ENCODE results near the gene TFPI.

TFPI gene

DNA sequence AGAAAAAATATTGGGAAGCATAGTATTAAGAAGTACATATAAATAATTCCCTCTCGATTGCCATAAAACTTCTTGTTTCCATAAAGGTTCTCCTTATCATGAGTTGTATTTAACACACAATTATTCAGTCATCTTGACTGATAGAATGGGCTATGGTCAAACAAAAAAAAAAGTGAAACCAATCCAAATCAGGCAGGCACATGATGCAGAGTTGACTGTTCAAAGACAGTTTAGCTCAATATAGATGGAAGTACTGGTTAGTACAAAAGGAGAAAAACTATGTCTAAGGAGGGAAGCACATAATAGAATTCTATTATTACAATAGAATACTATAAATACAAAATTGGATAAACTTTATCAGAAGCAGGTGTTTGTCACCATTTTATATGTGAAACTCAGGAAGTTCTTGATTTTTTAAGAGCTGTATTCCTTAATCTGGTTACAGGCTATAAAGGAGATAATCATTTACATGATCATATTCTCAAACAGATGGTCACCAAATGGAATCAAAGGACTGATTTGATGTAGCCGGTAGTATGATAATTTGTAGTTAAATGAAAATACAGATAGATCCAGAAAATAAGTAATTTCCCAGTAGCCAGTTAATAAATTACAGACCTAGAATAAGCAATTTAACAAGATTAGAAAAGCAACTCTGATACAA is 88.0 kb downstream of the TFPI start:
- DNase-seq (ENCODE audit: low read depth in 2 of 2), result no peak

DNA sequence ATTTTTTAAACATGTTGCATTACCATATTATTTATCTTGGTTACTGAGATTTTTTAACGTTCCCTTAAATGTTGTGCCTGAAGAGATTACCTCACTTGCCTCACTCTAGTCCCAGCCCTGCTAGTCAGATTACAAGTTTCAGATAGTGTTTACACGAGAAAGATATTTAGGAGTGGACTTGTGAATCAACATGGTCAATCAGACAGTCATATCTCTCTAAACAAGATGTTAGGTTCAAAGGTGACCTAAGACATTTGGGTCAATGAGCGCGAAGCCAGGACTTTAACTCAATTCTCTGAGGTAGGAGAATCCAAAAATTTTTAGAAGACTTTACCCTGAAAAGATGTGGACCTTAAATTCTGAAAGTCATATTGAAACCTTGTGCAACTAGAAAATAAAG is 91.4 kb downstream of the TFPI start:
- no peak for DNase-seq (ENCODE audit: low read depth in 2 of 2)

DNA sequence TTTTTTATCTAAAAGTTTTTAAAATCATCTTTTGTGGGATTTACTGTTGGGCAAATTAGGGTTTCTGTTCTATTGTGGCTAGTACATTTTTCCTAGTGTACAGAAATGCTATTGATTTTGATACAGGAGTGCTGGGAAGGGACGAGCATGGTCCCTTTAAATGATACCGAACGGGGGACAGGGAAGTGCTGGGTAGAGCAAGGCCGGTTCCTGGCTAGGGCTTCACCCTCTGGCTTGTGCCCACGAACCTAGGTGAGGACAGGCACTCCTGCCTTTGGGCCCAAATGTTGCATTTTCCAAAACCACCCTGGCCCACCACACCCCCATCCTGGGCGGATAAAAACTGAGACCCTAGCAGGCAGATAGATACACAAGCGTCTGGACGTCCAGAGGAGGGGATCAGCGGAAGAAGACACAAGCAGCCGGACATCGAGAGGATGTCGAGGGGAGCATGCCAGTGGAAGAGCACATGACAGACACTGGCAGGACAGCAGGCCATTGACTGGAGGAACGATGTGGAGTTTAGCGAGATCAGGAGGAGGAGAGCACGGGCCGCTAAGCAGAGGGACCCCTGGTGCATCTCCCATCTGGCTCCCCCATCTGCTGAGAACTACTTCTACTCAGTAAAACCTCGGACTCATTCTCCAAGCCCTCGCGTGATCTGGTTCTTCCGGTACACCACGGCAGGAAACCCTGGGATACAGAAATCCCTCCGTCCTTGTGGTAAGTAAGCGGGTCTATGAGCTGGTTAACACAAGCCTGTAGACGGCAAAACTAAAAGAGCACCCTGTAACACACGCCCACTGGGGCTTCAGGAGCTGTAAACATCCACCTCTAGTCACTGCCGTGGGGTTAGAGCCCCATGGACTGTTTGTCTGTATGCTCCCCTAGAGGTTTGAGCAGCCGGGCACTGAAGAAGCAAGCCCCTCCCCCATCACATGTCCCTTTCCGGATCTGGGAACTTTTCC is 92.7 kb downstream of the TFPI start:
- DNase-seq (ENCODE audit: low read depth in 2 of 2), result no peak

DNA sequence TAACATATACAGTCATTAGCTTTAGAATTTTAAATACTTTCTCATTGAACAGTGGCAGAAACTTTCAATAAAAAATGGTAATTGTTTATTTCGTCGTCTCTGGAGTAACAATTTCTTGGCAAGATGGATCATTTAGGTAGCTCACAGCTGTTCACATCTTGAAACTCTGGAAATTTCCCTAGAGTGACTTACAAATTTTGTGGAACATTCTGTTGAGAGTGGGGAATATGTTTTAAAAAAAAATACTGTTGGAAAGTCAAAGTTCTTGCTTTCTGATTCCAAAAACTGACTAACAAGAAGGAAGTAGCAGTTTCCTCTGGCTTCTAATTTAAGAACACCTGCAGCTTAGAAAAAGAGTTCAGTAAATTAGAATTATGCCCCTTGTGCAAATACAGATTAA is 95.0 kb downstream of the TFPI start:
- no peak for DNase-seq (ENCODE audit: low read depth in 2 of 2)

DNA sequence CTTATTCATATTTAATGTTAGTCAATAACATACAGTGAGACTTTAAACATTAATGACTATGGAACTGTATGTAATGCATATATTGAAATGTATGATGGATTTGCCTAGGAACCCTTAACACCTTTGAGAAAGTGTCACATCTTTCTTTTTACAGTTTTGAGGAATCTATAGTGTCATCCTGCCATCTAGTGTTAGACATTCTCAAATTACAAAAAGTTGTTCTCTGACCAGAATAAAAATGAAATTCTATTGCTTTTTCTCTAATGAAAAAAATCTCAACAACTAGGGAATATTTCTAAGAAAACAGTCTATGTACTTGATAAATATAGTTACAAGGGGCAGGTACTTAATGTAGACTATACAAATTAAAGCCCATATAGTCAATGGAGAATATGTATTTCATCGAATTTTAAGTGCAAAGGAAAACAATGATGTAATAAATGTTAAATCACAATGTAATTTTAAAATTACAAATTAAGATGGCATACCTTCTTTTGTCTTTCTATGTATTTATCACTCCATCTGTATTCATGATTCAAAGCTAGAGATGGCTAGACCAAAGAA is 101.1 kb downstream of the TFPI start:
- DNase-seq (ENCODE audit: low read depth in 2 of 2), result no peak

DNA sequence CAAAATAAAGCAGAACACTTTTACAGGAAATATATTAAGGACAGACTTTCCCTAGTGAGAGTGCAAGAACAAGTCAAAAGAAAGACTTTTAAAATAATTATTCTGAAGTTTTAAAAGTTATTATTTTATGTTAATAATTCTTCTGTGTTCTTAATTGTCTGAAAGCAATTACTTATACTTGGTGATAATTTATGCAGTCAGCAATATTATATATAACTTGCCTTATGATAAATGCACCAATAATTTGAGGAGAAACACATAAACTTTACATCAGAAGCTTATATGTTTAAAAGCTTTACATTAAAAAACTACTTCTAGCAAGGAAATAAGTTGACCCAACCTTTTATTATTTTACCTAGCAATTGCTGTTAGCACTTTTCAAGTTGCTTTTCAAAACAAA is 102.7 kb downstream of the TFPI start:
- no peak for DNase-seq (ENCODE audit: low read depth in 2 of 2)

DNA sequence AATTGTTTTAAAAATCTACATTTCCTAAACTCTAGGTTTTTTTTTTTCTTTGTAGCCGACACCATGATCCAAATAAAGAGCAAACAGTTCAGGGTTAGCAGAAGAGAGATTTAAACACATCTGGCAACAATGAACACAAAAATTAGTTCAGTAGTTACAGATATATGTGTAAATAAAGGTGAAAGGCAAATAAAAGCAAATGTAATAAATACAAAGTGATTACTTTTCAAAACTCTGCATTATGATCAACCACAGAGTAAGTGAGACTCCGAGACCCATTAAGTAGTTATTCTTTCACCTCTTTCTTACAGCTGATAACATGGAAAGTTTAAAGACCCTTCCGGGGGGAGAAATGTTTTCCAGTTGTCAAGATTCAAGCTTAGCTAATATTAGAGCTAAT is 106.9 kb downstream of the TFPI start:
- no peak for DNase-seq (ENCODE audit: low read depth in 2 of 2)

DNA sequence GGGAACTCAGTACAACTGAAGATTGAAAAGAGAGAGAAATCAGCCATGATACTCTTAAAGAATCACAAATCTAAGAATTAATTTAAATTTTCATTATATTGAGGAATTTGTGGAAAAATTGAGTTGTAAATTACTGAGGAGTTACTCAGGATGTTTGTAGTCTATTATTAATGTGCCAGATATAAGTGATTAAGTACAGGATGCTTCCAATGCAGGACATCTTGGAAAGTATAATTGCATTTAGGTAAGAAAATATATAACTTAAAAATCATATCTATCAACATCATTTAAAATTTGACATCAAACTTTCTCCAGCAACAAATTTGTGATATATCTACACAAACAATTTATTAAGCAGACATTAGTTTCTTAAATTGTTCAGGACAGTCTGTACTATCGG is 107.5 kb downstream of the TFPI start:
- no peak for DNase-seq (ENCODE audit: low read depth in 2 of 2)

DNA sequence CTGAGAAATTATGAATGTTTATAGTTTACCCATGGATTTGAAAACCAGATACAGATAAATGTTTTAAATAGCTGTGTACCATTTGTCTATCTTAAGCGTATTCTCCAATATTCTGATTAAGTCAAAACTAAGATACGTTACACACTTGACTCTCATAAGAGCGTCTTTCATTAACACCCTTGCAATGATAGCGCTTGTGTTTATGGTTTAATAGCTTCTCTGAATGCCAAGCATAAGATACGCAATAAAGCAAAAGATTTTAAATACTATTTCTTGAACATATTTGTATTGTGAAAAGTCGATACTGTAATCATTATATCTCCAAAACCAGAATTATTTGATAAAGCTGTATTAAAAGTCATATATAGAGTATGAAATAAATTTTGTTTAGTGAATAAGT is 109.2 kb downstream of the TFPI start:
- no peak for DNase-seq (ENCODE audit: low read depth in 2 of 2)

DNA sequence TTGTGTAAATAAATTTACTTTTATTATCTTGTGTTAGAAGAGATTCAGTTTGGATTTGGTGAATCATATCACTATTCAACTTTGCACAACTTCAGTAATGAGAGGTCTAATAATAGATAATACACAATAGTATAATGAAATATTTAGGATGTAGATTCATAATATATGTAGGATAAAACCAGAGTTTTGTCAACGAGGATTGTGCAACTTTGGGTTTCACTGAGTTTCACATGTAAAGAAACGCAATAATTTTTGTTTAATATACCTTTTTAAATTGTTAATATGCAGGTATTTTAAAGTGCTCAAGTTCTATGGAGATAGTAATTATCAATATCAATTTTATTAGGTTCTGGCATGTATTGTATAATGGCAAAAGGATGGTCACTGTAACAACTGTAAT is 111.5 kb downstream of the TFPI start:
- no peak for DNase-seq (ENCODE audit: low read depth in 2 of 2)

DNA sequence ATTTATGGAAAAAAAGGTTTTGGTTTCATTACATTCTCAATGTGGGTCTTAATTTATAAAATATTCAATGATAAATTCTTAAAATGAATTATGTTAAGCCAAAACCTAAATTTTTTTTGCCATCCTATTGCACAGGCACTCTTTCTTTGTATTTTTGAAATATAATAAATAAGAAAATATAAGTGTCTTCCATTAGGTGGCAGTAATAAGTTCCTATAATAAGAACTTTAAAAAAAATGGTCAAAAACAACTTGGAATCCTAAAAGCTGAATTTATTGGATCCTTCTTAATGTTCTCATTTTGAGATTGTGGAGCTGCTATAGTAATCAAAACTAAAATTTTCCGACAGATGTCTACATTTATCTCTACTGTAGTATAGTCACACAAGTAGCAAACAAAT is 111.9 kb downstream of the TFPI start:
- DNase-seq (ENCODE audit: low read depth in 2 of 2), result no peak

DNA sequence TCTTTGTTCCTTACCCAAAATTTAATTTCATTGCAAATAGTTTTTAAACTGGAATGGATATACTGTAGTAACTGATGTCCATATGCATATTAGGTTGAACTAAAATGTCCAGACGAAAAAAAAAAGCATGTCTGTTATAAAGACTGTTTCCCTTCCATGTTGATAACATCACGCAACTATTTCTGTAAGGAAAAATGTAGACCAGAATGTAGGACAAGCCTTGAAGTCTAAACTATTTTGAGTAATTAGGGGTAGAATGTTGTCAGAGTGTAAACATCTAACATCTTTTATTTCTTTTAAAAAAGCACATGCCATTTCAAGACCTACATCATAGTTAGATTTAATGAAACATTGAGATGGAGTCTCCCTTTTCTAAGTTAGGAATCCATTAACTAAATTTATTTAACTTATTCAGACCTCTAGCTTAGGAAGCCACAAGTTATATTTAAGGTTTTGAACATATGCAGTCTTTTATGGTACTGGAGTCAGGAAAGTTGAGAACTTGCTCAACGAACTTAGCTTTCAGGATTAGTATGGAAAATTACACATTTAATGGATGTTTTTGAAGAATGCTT is 114.0 kb downstream of the TFPI start:
- no peak for DNase-seq (ENCODE audit: low read depth in 2 of 2)

DNA sequence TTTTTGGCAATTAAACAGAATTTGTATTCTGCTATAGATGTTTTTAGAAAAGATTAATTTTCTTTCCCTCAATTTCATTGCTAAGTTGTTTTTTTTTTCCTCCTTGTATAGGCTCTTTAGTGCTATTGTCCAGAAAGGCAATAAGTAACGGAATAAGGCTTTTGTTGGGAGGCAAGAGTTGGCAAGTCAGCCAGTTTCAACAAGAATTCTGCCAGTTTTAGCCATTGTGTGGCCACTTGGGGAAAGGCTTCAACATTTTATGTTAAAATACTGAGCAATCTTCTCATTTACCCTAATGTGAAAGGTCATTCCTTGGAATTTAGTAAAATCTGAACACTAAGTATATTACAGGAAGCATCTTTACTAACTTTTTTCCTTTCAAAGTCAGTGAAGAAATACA is 115.8 kb downstream of the TFPI start:
- DNase-seq (ENCODE audit: low read depth in 2 of 2), result no peak

DNA sequence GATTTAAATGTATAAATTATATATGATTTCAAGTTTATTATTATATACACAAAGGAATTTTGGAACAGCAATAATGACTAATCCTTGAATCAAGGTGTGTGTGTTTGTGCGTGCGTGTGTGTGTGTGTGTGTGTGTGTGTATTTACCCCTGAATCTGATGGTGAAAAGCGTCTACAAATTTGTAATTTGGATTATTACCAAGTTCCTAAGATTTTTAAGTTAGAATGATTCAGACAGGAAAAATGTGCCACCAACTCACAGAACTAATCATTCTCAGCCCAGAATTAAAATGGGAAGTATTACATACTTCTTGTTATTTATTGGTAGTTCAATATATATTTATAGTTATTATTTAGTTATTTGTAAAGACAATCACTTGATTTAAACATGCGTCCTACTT is 118.5 kb downstream of the TFPI start:
- no peak for DNase-seq (ENCODE audit: low read depth in 2 of 2)

DNA sequence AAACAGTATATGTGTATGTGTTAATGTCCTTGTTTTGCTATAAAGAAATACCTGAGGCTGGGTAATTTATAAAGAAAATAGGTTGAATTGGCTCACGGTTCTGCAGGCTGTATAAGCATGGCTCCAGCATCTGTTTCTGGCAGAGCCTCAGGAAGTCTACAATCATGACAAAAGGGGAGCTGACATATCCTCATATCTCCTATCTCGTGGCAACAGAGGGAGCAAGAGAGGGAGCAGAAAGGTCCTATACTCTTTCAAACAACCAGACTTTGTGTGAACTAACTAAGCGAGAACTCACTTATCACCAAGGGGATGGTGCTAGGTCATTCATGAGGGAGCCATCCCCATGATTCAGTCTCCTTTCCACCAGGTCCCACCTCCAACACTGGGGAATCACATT is 119.2 kb downstream of the TFPI start:
- DNase-seq (ENCODE audit: low read depth in 2 of 2), result no peak

DNA sequence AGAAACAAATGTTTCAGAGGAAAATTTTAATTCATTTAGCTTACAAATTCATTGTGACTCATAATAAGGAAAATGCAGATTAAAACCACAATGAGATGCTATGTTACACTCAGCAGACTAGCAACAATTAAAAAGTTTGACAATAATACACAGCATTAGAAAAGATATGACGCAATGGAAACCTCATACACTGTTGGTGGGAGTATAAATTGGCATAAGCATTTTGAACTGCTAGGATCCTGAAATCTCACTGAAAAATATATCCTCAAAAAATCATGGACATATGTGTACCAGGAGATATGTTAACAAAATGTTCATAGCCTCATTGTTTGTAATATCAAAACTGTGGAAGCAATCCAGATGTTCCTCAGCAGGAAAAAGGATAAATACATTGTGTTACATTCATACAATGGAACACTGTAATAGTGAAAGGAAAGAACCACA is 119.9 kb downstream of the TFPI start:
- no peak for DNase-seq (ENCODE audit: low read depth in 2 of 2)

DNA sequence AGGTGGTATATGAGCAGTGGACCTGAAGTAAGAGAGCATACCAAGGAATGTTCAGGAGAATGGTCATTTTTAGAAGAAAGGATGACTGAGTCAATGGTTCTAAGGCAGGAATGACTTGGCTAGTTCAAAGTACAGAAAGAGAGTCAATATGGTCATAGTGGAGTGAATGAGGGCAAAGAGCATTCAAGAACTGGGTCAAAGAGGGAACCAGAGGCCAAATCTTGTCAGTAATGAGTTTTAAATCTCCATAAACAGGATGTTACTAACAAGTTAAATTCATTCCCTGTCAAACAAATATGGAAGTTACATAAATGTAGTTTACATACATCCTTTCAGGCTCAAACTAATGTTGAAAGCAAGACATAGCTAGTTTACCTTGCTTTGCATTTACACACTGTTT is 122.3 kb downstream of the TFPI start:
- DNase-seq (ENCODE audit: low read depth in 2 of 2), result no peak

DNA sequence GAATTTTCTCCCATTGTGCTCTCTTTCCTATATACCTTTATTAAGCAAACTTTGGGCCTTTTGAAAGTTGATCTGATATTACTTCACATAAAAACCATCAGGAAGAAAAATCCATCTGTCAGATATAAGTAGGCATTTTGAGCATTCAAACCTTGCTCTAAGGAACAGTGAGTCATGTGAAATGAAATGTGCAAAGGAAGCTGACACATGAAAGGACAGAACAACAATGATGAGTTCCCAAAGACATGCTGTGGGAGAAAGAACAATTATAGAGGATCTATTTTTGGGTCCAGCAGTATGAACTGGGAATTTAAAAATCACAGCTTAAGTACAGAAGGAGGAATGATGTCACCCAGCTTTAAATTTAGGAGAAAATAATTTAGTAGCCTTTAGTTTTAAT is 124.2 kb downstream of the TFPI start:
- DNase-seq (ENCODE audit: low read depth in 2 of 2), result no peak

DNA sequence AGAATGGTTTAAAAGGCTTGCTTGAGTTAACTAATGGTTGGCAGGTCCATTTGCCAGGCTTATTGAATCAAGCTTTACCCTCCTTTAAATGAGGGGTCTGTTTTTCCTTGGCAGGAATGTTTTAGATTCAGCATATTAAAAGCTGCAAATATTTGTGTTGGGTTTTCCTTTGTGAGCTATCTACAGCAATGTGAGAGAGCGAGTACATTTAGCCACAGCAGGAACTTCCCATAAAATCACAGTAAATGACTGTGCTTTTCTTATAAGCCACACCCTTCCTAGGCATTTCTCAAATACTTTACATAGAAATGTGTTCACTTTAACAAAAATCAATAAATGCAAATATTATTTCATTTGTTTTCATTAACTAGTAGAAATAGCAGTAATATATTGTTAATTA is 130.1 kb downstream of the TFPI start:
- DNase-seq (ENCODE audit: low read depth in 2 of 2), result no peak

DNA sequence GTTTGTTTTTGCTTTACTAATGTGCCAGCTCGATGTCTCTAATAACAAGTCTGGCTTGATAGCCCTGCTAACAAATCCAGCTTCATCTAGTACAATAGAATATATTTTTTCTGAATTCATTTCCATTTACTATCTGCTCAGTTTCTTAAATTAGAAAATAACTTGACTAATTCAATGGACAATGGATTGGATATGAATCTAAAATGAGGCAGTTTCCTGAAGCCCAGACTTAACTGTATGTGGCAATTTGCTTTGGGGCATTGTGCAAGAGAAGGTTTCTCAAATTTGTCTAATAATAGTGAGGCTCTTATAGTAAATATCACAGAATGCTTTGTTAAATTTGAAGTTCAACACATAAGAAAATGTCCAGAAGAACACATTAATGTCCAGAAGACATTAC is 132.0 kb downstream of the TFPI start:
- no peak for DNase-seq (ENCODE audit: low read depth in 2 of 2)

DNA sequence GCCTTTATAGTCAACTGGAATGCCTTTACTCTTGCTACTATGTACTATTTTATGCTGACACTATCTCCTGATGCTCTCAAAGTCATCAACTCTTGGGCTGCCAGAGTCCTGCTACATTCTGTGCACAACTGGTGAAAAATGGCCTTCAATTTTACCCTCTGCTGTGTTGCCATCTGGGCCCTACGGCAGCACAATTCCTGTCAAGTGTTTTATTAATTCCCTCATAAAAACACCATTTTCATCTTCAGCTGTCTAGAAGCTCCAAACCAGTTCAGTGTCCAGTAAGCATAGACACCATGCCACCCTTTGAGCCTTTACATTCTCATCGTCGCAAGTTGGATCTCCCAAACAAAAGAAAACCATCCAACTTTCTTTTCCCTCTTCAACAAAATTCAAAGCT is 132.7 kb downstream of the TFPI start:
- DNase-seq (ENCODE audit: low read depth in 2 of 2), result no peak

DNA sequence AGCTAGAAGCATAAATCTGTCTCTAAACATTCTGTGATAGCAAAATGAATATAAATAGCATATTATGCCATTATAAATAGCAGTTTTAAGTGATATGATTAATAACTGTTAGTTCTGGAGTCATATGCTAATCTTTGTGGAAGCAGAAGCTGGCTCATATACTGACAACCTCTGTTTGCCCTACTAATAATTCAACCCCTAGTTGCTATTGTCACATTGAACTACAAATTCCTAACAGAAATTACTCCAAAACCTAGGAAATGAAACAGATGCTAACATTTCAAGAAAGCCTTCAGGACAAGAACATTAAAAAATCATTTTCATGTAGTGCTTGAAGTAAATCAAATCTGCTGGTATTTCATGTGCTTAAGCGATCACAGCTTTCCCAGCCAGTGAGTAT is 134.4 kb downstream of the TFPI start:
- DNase-seq (ENCODE audit: low read depth in 2 of 2), result no peak

DNA sequence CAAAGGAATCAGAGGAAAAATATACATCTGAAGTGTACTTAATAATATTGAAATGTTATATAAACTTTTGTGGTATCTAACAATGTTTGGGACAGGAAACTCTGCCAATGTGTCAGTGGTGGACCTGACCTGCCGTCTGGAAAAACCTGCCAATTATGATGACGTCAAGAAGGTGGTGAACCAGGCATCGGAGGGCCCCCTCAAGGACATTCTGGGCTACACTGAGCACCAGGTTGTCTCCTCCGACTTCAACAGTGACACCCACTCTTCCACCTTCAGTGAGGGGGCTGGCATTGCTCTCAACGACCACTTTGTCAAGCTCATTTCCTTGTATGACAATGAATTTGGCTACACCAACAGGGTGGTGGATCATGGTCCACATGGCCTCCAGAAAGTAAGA is 138.8 kb downstream of the TFPI start:
- no peak for DNase-seq (ENCODE audit: low read depth in 2 of 2)

All from stimulated activated CD8-positive, alpha-beta memory T cell treated with anti-CD3 and anti-CD28 coated beads, Interleukin-7, amount 100 ng/mL, for 4 hours (primary cell).